NCI-H526 treated with DMSO at 0.1 percent for 48 hours (cell line): ENCODE results near the gene ISCU.
"Not testable (repeated sequence)": the region's sequence is repeated elsewhere in the genome, so short reads cannot be mapped to it uniquely, and the experiment has no call there.

ENCODE experiments used
- DNase-seq: peaks from one replicate; lab custom pipeline; 2025; lab: John Stamatoyannopoulos, UW

The ISCU gene

GRCh38 chr12:108618079-108618952, 55.9 kb downstream of the ISCU start:
- DNase-seq = peak; percentile 21

- not testable (repeated sequence) for DNase-seq
Observed at GRCh38 chr12:108618953-108619274, 56.5 kb downstream of the ISCU start.
